GM21390 (cell line): ENCODE data around the gene POMT2.

Source experiments
- ATAC-seq: cut with Tn5 transposase; IDR thresholded peaks from one replicate; pipeline ENCODE4 v1.9.1; 2021; ENCODE audit not compliant: unreplicated experiment

POMT2 gene

GRCh38 chr14:77268989-77269600 is 51.6 kb downstream of the POMT2 start:
- ATAC-seq = no peak

- no peak for ATAC-seq
Measured at GRCh38 chr14:77267937-77268699, 52.6 kb downstream of the POMT2 start.

GRCh38 chr14:77266336-77266735 is 54.3 kb downstream of the POMT2 start:
- no peak for ATAC-seq

- ATAC-seq = no peak
Measured at GRCh38 chr14:77265561-77266335, 54.9 kb downstream of the POMT2 start.

GRCh38 chr14:77265187-77265515 is 55.5 kb downstream of the POMT2 start:
- ATAC-seq = no peak

- ATAC-seq = no peak
Measured at GRCh38 chr14:77264466-77265186, 56.1 kb downstream of the POMT2 start.

GRCh38 chr14:77260631-77261030 is 60.1 kb downstream of the POMT2 start:
- ATAC-seq = no peak

GRCh38 chr14:77260199-77260598 is 60.5 kb downstream of the POMT2 start:
- ATAC-seq = no peak

- no peak for ATAC-seq
Measured at GRCh38 chr14:77259025-77259715, 61.5 kb downstream of the POMT2 start.

GRCh38 chr14:77258566-77258965 is 62.1 kb downstream of the POMT2 start:
- ATAC-seq = no peak

- no peak for ATAC-seq
Measured at GRCh38 chr14:77257700-77258099, 63.0 kb downstream of the POMT2 start.

- no peak for ATAC-seq
Measured at GRCh38 chr14:77256694-77257093, 64.0 kb downstream of the POMT2 start.

GRCh38 chr14:77253333-77254190 is 67.1 kb downstream of the POMT2 start:
- ATAC-seq = no peak

GRCh38 chr14:77251870-77252269 is 68.8 kb downstream of the POMT2 start:
- no peak for ATAC-seq

- ATAC-seq = no peak
Measured at GRCh38 chr14:77250927-77251326, 69.8 kb downstream of the POMT2 start.

GRCh38 chr14:77249286-77249685 is 71.4 kb downstream of the POMT2 start:
- ATAC-seq = no peak

GRCh38 chr14:77248666-77249065 is 72.0 kb downstream of the POMT2 start:
- ATAC-seq = no peak

- no peak for ATAC-seq
Measured at GRCh38 chr14:77246784-77247183, 73.9 kb downstream of the POMT2 start.

GRCh38 chr14:77245820-77246219 is 74.9 kb downstream of the POMT2 start:
- ATAC-seq = no peak

- no peak for ATAC-seq
Measured at GRCh38 chr14:77243853-77244252, 76.8 kb downstream of the POMT2 start.
